Measurements from ENCODE around the gene STRA8.

GRCh38 chr7:135199439-135199838, 34.2 kb upstream of the STRA8 start:
- TF ChIP-seq POLR2A (IDR thresholded peaks at IDR 0.05) (no peak), CTCF (IDR thresholded peaks at IDR 0.05) (no peak)

All from uterus (tissue), 2 donors.